Lower lobe of right lung (tissue), 2 donors: ENCODE results near the gene AGPAT1. TPM values are rescaled to one million over a fixed set of nuclear protein-coding genes. Genes with fewer than 3 reads are reported as not detected.

ENCODE experiments used
- ATAC-seq, 2 donors: fragments of 200-7000 bp; cut with Tn5 transposase; one replicate each; pipeline ENCODE4 v1.9.1; 2020 to 2022; ENCODE audit warnings: mild to moderate bottlenecking in 2 of 2, moderate library complexity in 2 of 2
- DNase-seq: peaks from one replicate; pipeline ENCODE4 v3.0.0-alpha.2; 2020
- H3K27ac ChIP-seq: fragments of 200-600 bp; one replicate; pipeline ENCODE4 v1.8.0; 2022
- H3K27me3 ChIP-seq: fragments of 200-600 bp; one replicate; pipeline ENCODE4 v1.8.0; 2022; ENCODE audit warnings: low read depth
- H3K36me3 ChIP-seq: fragments of 200-600 bp; one replicate; pipeline ENCODE4 v1.8.0; 2022; ENCODE audit warnings: mild to moderate bottlenecking
- H3K4me1 ChIP-seq: fragments of 200-600 bp; one replicate; pipeline ENCODE4 v1.8.0; 2022
- H3K4me3 ChIP-seq: fragments of 200-600 bp; one replicate; pipeline ENCODE4 v1.8.0; 2022; ENCODE audit warnings: mild to moderate bottlenecking
- H3K9me3 ChIP-seq: fragments of 200-600 bp; one replicate; pipeline ENCODE4 v1.8.0; 2022
- CTCF ChIP-seq: fragments of 200-600 bp; IDR thresholded peaks from one replicate; pipeline ENCODE4 v1.8.0; 2022; ENCODE audit warnings: antibody characterized with exemption, mild to moderate bottlenecking
- intact Hi-C: fragments of 100-400 bp; cut with DNase I; formaldehyde crosslinking; loops from one replicate; pipeline ENCODE4 v1.11.0; 2022
- total RNA-seq: library from RNA; stranded (reverse); fragmentation: NEBNext Ultra II Directional; extraction: Animal tissue kit (Norgen Biotek cat#: 25700); gene quantifications from one replicate; pipeline ENCODE4 v1.2.1, GENCODE V29; 2021
- donor health status: DM: no; HTN: yes; CAD: no; lungs with severe emphysema.

AGPAT1 gene
- total RNA-seq, 1 donor from 2014 or later, result 51.2 TPM

GRCh38 chr6:32220021-32220420 is 44.1 kb upstream of the AGPAT1 start:
- Histone ChIP-seq H3K4me3 (no peak overlapping the region), H3K36me3 (peaks cover 19% of the 10 kb centered on the region), H3K27ac (no peak overlapping the region), H3K9me3 (no peaks in the 10 kb centered on the region), H3K4me1 (peaks cover 3% of the 10 kb centered on the region), H3K27me3 (no peaks in the 10 kb centered on the region)
- DNase-seq (no peak), ATAC-seq (no peak)
- intact Hi-C loops, result no loop called here
- no peak for TF ChIP-seq CTCF

GRCh38 chr6:32218167-32218566 is 42.3 kb upstream of the AGPAT1 start:
- no peak overlapping the region for H3K27ac ChIP-seq
- peaks cover 19% of the 10 kb centered on the region for H3K36me3 ChIP-seq
- no peak overlapping the region for H3K4me3 ChIP-seq
- no peak for ATAC-seq
- H3K4me1 ChIP-seq, result peaks cover 3% of the 10 kb centered on the region
- no peaks in the 10 kb centered on the region for H3K9me3 ChIP-seq
- H3K27me3 ChIP-seq, result no peaks in the 10 kb centered on the region
- no peak for DNase-seq
- intact Hi-C loops, result no loop called here
- TF ChIP-seq CTCF, result no peak

GRCh38 chr6:32216998-32217397 is 41.1 kb upstream of the AGPAT1 start:
- Histone ChIP-seq H3K9me3 (no peaks in the 10 kb centered on the region), H3K4me3 (no peak overlapping the region), H3K36me3 (peaks cover 22% of the 10 kb centered on the region), H3K27me3 (no peaks in the 10 kb centered on the region), H3K27ac (no peak overlapping the region), H3K4me1 (no peaks in the 10 kb centered on the region)
- TF ChIP-seq CTCF, result no peak
- intact Hi-C loops, result no loop called here
- ATAC-seq, result no peak
- no peak for DNase-seq

GRCh38 chr6:32216285-32216684 is 40.4 kb upstream of the AGPAT1 start:
- Histone ChIP-seq H3K9me3 (no peaks in the 10 kb centered on the region), H3K4me3 (no peak overlapping the region), H3K27me3 (no peaks in the 10 kb centered on the region), H3K4me1 (no peaks in the 10 kb centered on the region), H3K36me3 (peaks cover 27% of the 10 kb centered on the region), H3K27ac (no peak overlapping the region)
- DNase-seq (no peak), ATAC-seq (no peak)
- TF ChIP-seq CTCF, result no peak
- intact Hi-C loops, result no loop called here

DNA sequence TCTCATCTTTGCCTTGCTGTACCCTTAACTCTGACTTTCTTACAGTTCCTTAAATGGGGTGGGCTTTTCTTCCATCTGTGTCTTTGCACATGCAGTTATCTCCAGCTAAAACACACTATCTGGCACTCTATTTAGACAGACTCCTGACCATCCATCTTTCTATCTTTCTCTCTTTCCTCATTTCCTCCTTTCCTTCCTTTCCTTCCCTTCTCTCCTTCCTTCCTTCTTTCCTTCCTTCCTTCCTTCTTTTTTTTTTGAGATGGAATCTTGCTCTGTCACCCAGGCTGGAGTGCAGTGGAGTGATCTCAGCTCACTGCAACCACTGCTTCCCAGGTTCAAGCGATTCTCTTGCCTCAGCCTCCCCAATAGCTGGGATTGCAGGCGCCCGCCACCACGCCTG is 39.7 kb upstream of the AGPAT1 start:
- no peak for DNase-seq
- H3K4me3 ChIP-seq, result no peak overlapping the region
- no peaks in the 10 kb centered on the region for H3K9me3 ChIP-seq
- no peaks in the 10 kb centered on the region for H3K4me1 ChIP-seq
- no peaks in the 10 kb centered on the region for H3K27me3 ChIP-seq
- H3K27ac ChIP-seq, result no peak overlapping the region
- TF ChIP-seq CTCF, result no peak
- intact Hi-C loops, result no loop called here
- ATAC-seq, result no peak
- peaks cover 23% of the 10 kb centered on the region for H3K36me3 ChIP-seq

DNA sequence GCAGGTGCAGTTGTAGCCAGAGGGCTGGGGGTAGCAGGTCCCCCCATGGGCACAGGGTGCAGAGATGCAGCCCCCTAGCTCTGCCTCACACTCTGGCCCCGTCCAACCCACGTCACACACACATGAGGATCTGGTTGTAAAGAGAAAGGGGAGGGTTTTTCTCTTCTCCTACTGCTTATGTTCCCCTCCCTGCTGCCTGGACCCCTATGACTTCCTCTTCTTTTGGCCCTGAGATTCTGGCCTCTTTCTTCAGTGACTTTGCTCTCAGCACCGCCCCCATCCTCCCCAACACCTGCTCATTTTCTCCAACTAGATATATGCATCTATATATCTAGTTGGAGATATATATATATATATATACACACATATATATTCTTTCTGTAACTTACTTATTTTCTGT is 38.2 kb upstream of the AGPAT1 start:
- ATAC-seq (no peak), DNase-seq (no peak)
- no peaks in the 10 kb centered on the region for H3K27me3 ChIP-seq
- no peaks in the 10 kb centered on the region for H3K9me3 ChIP-seq
- no peak overlapping the region for H3K27ac ChIP-seq
- H3K4me1 ChIP-seq, result no peaks in the 10 kb centered on the region
- H3K36me3 ChIP-seq, result peaks cover 17% of the 10 kb centered on the region
- no peak for TF ChIP-seq CTCF
- intact Hi-C loops, result no loop called here
- no peak overlapping the region for H3K4me3 ChIP-seq
